T-helper 2 cell treated with Interferon-gamma antibody and Interleukin-4, amounts not matched to agents 100 ng/mL and 5 ng/mL, for 36 hours (primary cell): ENCODE data around the gene PXN. TPM values are rescaled to one million over a fixed set of nuclear protein-coding genes. Genes with fewer than 3 reads are reported as not detected.
"Not testable (repeated sequence)": the region's sequence is repeated elsewhere in the genome, so short reads cannot be mapped to it uniquely, and the experiment has no call there.

ENCODE experiments used
- intact Hi-C: fragments of 100-400 bp; cut with micrococcal nuclease; formaldehyde crosslinking; loops from one replicate; pipeline ENCODE4 v1.15.1; 2023
- total RNA-seq: library from RNA; stranded (reverse); gene quantifications from 2 replicates; pipeline ENCODE4 v1.2.3, GENCODE V29; 2022

Gene PXN
- total RNA-seq, 1 donor from 2014 or later: 177 TPM

GRCh38 chr12:120211904-120212283, 53.6 kb downstream of the PXN start:
- intact Hi-C loops: no loop called here

- intact Hi-C loops: no loop called here
Observed at GRCh38 chr12:120211243-120211903, 54.2 kb downstream of the PXN start.

GRCh38 chr12:120209851-120210250, 55.7 kb downstream of the PXN start:
- intact Hi-C loops: no loop called here

- intact Hi-C loops: no loop called here
Observed at GRCh38 chr12:120207227-120207626, 58.3 kb downstream of the PXN start.

GRCh38 chr12:120206781-120207180, 58.7 kb downstream of the PXN start:
- intact Hi-C loops: not testable (repeated sequence)

GRCh38 chr12:120206228-120206627, 59.3 kb downstream of the PXN start:
- intact Hi-C loops: no loop called here

GRCh38 chr12:120204171-120204570, 61.4 kb downstream of the PXN start:
- intact Hi-C loops: no loop called here

- intact Hi-C loops: loop anchor here (2.0 kb wide), 3 partner anchors 28 to 212 kb away; partner anchors contain the start of genes BICDL1 and PXN
Observed at GRCh38 chr12:120200364-120200800, 65.1 kb downstream of the PXN start.

GRCh38 chr12:120199595-120200306, 65.8 kb downstream of the PXN start:
- intact Hi-C loops: loop anchor here (2.0 kb wide), 3 partner anchors 29 to 211 kb away; partner anchors contain the start of genes BICDL1 and PXN

GRCh38 chr12:120199025-120199424, 66.5 kb downstream of the PXN start:
- intact Hi-C loops: no loop called here

- intact Hi-C loops: no loop called here
Observed at GRCh38 chr12:120197542-120197887, 68.0 kb downstream of the PXN start.

- intact Hi-C loops: not testable (repeated sequence)
Observed at GRCh38 chr12:120196817-120197541, 68.6 kb downstream of the PXN start.

- intact Hi-C loops: no loop called here
Observed at GRCh38 chr12:120196363-120196762, 69.2 kb downstream of the PXN start.

- intact Hi-C loops: no loop called here
Observed at GRCh38 chr12:120194534-120195395, 70.8 kb downstream of the PXN start, which contains the start of gene GCN1. Gene GCN1, minus strand, starts transcription at chr12:120194715. Its CDS starts 18 bp downstream, at chr12:120194697.

- intact Hi-C loops: no loop called here
Observed at GRCh38 chr12:120194226-120194533, 71.3 kb downstream of the PXN start.

- intact Hi-C loops: not testable (repeated sequence)
Observed at GRCh38 chr12:120193286-120193685, 72.2 kb downstream of the PXN start.

- intact Hi-C loops: no loop called here
Observed at GRCh38 chr12:120190985-120191480, 74.5 kb downstream of the PXN start.

- intact Hi-C loops: no loop called here
Observed at GRCh38 chr12:120190386-120190785, 75.1 kb downstream of the PXN start.

- intact Hi-C loops: no loop called here
Observed at GRCh38 chr12:120186654-120187053, 78.9 kb downstream of the PXN start.

- intact Hi-C loops: no loop called here
Observed at GRCh38 chr12:120183211-120183631, 82.3 kb downstream of the PXN start.

- intact Hi-C loops: no loop called here
Observed at GRCh38 chr12:120181991-120182631, 83.4 kb downstream of the PXN start.
